Measurements from ENCODE around the gene SLC7A1.

GRCh38 chr13:29510651-29511084, 84.8 kb downstream of the SLC7A1 start:
- no peak for TF ChIP-seq CTCF (conservative IDR thresholded peaks at IDR 0.05)
- TF ChIP-seq ZFX (IDR thresholded peaks at IDR 0.05), result no peak

Data from C4-2B (cell line).